ENCODE results near the gene ALPK3. TPM values are rescaled to one million over a fixed set of nuclear protein-coding genes. Genes with fewer than 3 reads are reported as not detected.
A peak's percentile ranks its signal among the peaks of the same experiment; 100 is the strongest.
"Not testable (repeated sequence)": the region's sequence is repeated elsewhere in the genome, so short reads cannot be mapped to it uniquely, and the experiment has no call there.

The ALPK3 gene
- total RNA-seq, 1 donor from 2014 or later: 118 TPM

DNA sequence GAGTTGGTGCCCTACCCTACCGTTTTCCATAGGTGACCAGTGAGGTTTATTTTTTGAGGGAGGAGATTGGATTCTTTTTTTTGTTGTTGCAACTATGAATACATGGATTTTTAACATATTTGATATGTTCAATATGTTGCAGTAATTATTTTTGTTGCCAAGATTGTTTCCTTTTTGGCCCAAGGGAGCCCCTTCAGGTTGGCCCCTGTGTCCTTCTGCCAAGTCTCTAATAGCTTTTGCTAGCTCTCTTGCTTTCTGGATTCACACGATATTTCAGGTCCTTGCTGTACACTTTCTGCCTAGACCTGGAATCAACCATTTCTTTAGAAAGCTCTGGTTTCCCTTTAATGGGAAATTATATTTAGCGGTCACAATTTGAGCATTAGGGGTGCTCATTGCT lies 44.6 kb downstream of the ALPK3 start:
- DNase-seq: no peak
- no peak for ATAC-seq
- intact Hi-C loops (cut with micrococcal nuclease): loop anchor here (10.0 kb wide), 1 partner anchor 63 kb away; no protein-coding TSS in a partner anchor

DNA sequence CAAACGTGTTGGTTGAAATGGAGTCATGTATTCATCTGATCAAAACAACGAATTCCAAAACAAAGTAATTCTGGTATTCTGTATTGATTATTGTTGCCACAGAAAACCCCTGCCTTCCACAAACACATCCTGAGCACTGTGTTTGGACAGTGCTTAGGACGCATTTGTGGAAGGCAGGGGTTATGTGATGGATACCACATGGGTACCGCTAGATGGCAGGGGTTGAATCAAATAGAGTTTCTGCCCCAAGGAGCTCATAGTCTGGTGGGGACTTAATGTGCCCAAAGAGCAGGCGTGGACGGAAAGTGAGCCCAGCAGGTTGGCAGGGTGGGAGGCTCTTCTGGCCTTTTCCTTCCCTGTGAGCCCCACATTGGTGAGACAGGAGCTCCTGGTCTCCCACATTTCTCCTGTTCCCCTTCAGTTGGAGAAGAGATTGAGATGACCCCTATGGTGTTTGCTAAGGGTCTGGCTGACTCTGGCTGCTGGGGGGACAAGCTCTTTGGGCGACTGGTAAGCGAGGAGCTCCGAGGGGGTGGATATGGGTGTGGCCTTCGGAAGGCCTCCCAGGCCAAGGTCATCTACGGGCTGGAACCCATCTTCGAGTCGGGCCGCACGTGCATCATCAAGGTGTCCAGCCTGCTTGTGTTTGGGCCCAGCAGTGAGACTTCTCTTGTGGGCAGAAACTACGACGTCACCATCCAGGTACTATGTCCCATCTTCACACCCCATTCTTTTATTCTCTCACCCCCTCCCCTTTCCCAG lies 45.2 kb downstream of the ALPK3 start:
- intact Hi-C loops (cut with micrococcal nuclease): loop anchor here (10.0 kb wide), 1 partner anchor 62 kb away; no protein-coding TSS in a partner anchor
- DNase-seq (no peak), ATAC-seq (no peak)

GRCh38 chr15:84863565-84864443 lies 46.6 kb downstream of the ALPK3 start:
- no peak for DNase-seq
- intact Hi-C loops (cut with micrococcal nuclease): loop anchor here (10.0 kb wide), 1 partner anchor 61 kb away; no protein-coding TSS in a partner anchor
- peak; percentile 29 for ATAC-seq

- intact Hi-C loops (cut with micrococcal nuclease): loop anchor here (10.0 kb wide), 1 partner anchor 60 kb away; no protein-coding TSS in a partner anchor
- ATAC-seq (peak; percentile 75), DNase-seq (peak; percentile 62)
These were observed 47.3 kb downstream of the ALPK3 start for GRCh38 chr15:84864444-84864795.

GRCh38 chr15:84865074-84865569 lies 48.0 kb downstream of the ALPK3 start:
- ATAC-seq: no peak
- intact Hi-C loops (cut with micrococcal nuclease): loop anchor here (10.0 kb wide), 1 partner anchor 60 kb away; no protein-coding TSS in a partner anchor

GRCh38 chr15:84868037-84868880 lies 51.1 kb downstream of the ALPK3 start:
- DNase-seq: no peak
- intact Hi-C loops (cut with micrococcal nuclease): loop anchor here (10.0 kb wide), 1 partner anchor 57 kb away; no protein-coding TSS in a partner anchor
- ATAC-seq: no peak

More at GRCh38 chr15:84865074-84865569, 48.0 kb downstream of the ALPK3 start:
- no peak for DNase-seq

DNA sequence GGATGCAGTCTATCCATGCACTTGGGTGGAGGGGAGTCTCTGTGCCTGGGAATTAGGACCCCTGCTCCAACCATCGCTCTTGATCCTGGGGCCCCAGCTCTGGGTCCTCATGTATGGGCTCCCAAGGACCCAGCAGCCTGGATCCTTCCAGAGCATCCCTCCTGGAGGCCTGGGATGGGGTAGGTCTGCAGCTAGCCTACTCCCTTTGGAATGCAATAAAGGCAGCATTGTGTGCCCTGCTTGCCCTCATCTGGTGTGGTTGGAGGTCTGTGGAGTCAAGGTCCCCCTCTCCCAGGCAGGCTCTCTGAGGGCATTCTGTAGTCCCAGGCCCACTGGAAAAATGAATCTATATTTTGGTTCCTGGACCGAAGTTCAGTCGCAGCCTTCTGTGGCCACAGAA lies 52.4 kb downstream of the ALPK3 start:
- DNase-seq (no peak), ATAC-seq (no peak)
- intact Hi-C loops (cut with micrococcal nuclease): loop anchor here (10.0 kb wide), 1 partner anchor 55 kb away; no protein-coding TSS in a partner anchor

GRCh38 chr15:84871428-84871985 lies 54.4 kb downstream of the ALPK3 start:
- ATAC-seq: peak; percentile 16
- intact Hi-C loops (cut with micrococcal nuclease): no loop called here
- DNase-seq: no peak

- ATAC-seq (peak; percentile 20), DNase-seq (no peak)
- intact Hi-C loops (cut with micrococcal nuclease): no loop called here
These were observed 55.1 kb downstream of the ALPK3 start for GRCh38 chr15:84872009-84872910.

DNA sequence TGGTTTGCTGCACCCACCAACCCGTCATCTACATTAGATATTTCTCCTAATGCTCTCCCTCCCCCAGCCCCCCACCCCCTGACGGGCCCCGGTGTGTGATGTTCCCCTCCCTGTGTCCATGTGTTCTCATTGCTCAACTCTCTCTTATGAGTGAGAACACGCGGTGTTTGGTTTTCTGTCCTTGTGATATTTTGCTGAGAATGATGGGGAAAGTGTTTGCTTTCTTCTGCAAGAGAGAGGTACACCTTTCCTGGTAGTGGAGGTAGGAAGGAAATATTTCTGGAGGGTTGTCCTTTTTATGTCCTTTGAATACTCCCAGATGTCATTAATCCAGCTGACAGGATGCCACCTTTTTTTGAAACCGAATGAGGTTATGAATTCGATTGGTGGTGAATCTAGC lies 56.8 kb downstream of the ALPK3 start:
- intact Hi-C loops (cut with micrococcal nuclease): no loop called here
- DNase-seq: no peak
- ATAC-seq: no peak

GRCh38 chr15:84874981-84875699 lies 58.0 kb downstream of the ALPK3 start:
- ATAC-seq: no peak
- DNase-seq: no peak
- intact Hi-C loops (cut with micrococcal nuclease): no loop called here

- no peak for ATAC-seq
- DNase-seq: no peak
- intact Hi-C loops (cut with micrococcal nuclease): no loop called here
These were observed 59.1 kb downstream of the ALPK3 start for GRCh38 chr15:84876269-84876668.

GRCh38 chr15:84877701-84878100 lies 60.5 kb downstream of the ALPK3 start:
- ATAC-seq; intact Hi-C loops (cut with micrococcal nuclease); DNase-seq: not testable (repeated sequence)

- DNase-seq (peak; percentile 77), ATAC-seq (peak; percentile 56)
- intact Hi-C loops (cut with micrococcal nuclease): no loop called here
These were observed 61.3 kb downstream of the ALPK3 start for GRCh38 chr15:84878504-84878903.

GRCh38 chr15:84879088-84879780 lies 62.1 kb downstream of the ALPK3 start:
- intact Hi-C loops (cut with micrococcal nuclease): no loop called here
- ATAC-seq: no peak

DNA sequence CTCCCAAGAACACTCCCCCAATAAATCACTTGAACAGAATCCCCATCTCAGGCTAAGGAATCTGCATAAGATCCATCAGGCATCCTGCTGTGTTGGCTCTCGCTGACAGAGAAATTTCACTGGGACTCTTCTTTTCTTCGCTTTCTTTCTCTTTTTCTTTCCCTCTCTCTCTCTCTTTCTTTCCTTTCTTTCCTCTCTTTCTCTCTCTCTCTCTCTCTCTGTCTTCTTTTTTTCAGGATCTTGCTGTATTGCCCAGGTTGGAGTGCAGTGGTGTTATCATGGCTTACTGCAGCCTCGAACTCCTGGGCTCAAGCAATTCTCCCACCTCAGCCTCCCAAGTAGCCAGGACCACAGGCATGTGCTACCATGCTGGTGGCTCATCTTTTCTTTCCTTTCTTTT lies 62.9 kb downstream of the ALPK3 start:
- ATAC-seq (no peak), DNase-seq (no peak)
- intact Hi-C loops (cut with micrococcal nuclease): no loop called here

More at GRCh38 chr15:84879088-84879780, 62.1 kb downstream of the ALPK3 start:
- DNase-seq: no peak

Data from left ventricle myocardium superior (tissue), 1 donor.